PC-9 (cell line): ENCODE data around the gene NBPF3. TPM values are rescaled to one million over a fixed set of nuclear protein-coding genes. Genes with fewer than 3 reads are reported as not detected.

ENCODE experiments used
- BruUV-seq: library from RNA; stranded (reverse); fragments of 400-500 nt; replicated peaks from 2 replicates; lab custom pipeline; 2021; lab: Mats Ljungman, UMichigan
- CTCF ChIA-PET: fragments of 300-600 bp; sonication (Branson Sonifier 250); formaldehyde crosslinking; loops from one replicate; lab custom pipeline; 2022; ENCODE audit warnings: antibody characterized with exemption; lab: Charles Lee
- POLR2A ChIA-PET: fragments of 300-600 bp; sonication (Branson Sonifier 250); formaldehyde crosslinking; loops from one replicate; lab custom pipeline; 2022; ENCODE audit warnings: antibody characterized with exemption; ENCODE audit not compliant: unreplicated experiment; lab: Charles Lee
- DNase-seq, 2 experiments: peaks; one replicate each; pipeline versions ENCODE4 v3.0.0 to v3.0.0-alpha.2; 2015 to 2022; ENCODE audit warnings: mixed read lengths in 1 of 2
- H2AFZ ChIP-seq: fragments of 200-600 bp; sonication (generic); 2 replicates; pipeline ENCODE4 v1.8.1; 2017; ENCODE audit warnings: antibody characterized with exemption
- H3F3A ChIP-seq: fragments of 200-600 bp; sonication (generic); 2 replicates; pipeline ENCODE4 v1.8.1; 2017; ENCODE audit warnings: antibody characterized with exemption, mild to moderate bottlenecking, low read depth; ENCODE audit not compliant: insufficient read depth
- H3K27ac ChIP-seq: fragments of 200-600 bp; sonication (generic); 2 replicates; pipeline ENCODE4 v1.6.1; 2016; ENCODE audit warnings: mixed run types
- H3K27me3 ChIP-seq: fragments of 200-600 bp; sonication (generic); 2 replicates; pipeline ENCODE4 v1.6.1; 2016; ENCODE audit warnings: low read depth, mixed run types; ENCODE audit not compliant: insufficient read depth
- H3K36me3 ChIP-seq: fragments of 200-600 bp; sonication (generic); 2 replicates; pipeline ENCODE4 v1.6.1; 2016; ENCODE audit warnings: low read depth, mixed run types
- H3K4me1 ChIP-seq: fragments of 200-600 bp; sonication (generic); replicated peaks from 2 replicates; pipeline ENCODE4 v1.6.1; 2016; ENCODE audit warnings: mixed run types; ENCODE audit not compliant: insufficient read depth
- H3K4me2 ChIP-seq: fragments of 200-600 bp; sonication (generic); 2 replicates; pipeline ENCODE4 v1.6.1; 2017; ENCODE audit warnings: mixed run types
- H3K4me3 ChIP-seq: fragments of 200-600 bp; sonication (generic); 2 replicates; pipeline ENCODE4 v1.6.1; 2016; ENCODE audit warnings: mixed run types
- H3K79me2 ChIP-seq: fragments of 200-600 bp; sonication (generic); 2 replicates; pipeline ENCODE4 v1.6.1; 2017; ENCODE audit warnings: low read depth, mixed run types
- H3K9me2 ChIP-seq: fragments of 200-600 bp; sonication (generic); 2 replicates; pipeline ENCODE4 v1.8.1; 2017; ENCODE audit warnings: mild to moderate bottlenecking; ENCODE audit not compliant: insufficient read depth
- H3K9me3 ChIP-seq: fragments of 200-600 bp; sonication (generic); 2 replicates; pipeline ENCODE4 v1.8.1; 2016; ENCODE audit warnings: low read depth; ENCODE audit not compliant: insufficient read depth
- H4K20me1 ChIP-seq: fragments of 200-600 bp; sonication (generic); 2 replicates; pipeline ENCODE4 v1.8.1; 2017; ENCODE audit not compliant: insufficient read depth
- CTCF ChIP-seq: fragments of 200-600 bp; sonication (generic); conservative IDR thresholded peaks from 2 replicates; pipeline ENCODE4 v1.6.1; 2017; ENCODE audit warnings: mixed run types, antibody characterized with exemption, mild to moderate bottlenecking, moderate library complexity
- EZH2 ChIP-seq: fragments of 200-600 bp; sonication (generic); IDR thresholded peaks from 2 replicates; pipeline ENCODE4 v1.8.0; 2017; ENCODE audit warnings: antibody characterized with exemption, low read depth
- intact Hi-C: fragments of 100-400 bp; cut with micrococcal nuclease; formaldehyde crosslinking; loops from one replicate; pipeline ENCODE4 v1.10.0; 2022; ENCODE audit not compliant: unreplicated experiment
- total RNA-seq: library from RNA; stranded (reverse); gene quantifications from 2 replicates; pipeline ENCODE4 v1.2.3, GENCODE V29; 2021

The NBPF3 gene
- total RNA-seq, 1 experiment from 2014 or later: 19.2 TPM

GRCh38 chr1:21525340-21525717 lies 85.4 kb downstream of the NBPF3 start:
- no TSS peak for BruUV-seq

GRCh38 chr1:21526441-21526840 lies 86.5 kb downstream of the NBPF3 start:
- TF ChIP-seq EZH2 (no peak), CTCF (no peak)
- CTCF ChIA-PET: no interaction called here

More at GRCh38 chr1:21525340-21525717, 85.4 kb downstream of the NBPF3 start:
- Histone ChIP-seq H2AFZ (no peak overlapping the region), H3K27me3 (no peaks in the 10 kb centered on the region), H3K36me3 (no peaks in the 10 kb centered on the region), H3K79me2 (no peaks in the 10 kb centered on the region), H3K27ac (no peak overlapping the region), H3K4me3 (no peak overlapping the region), H3K9me2 (no peaks in the 10 kb centered on the region), H3F3A (no peaks in the 10 kb centered on the region), H4K20me1 (no peaks in the 10 kb centered on the region), H3K9me3 (no peaks in the 10 kb centered on the region), H3K4me2 (no peak overlapping the region), H3K4me1 (no peaks in the 10 kb centered on the region)
- ChIA-PET CTCF (interaction anchor here (0.6 kb wide), 1 partner anchor 16 kb away, joined by 4 read pairs; the partner anchor contains the start of gene ALPL), POLR2A (no interaction called here)
- TF ChIP-seq CTCF (no peak), EZH2 (no peak)
- intact Hi-C loops: no loop called here
- DNase-seq: no peak

GRCh38 chr1:21530368-21531016 lies 90.6 kb downstream of the NBPF3 start:
- no TSS peak for BruUV-seq
- POLR2A ChIA-PET: interaction anchor here (0.6 kb wide), 1 partner anchor 16 kb away, joined by 3 read pairs; no protein-coding TSS in a partner anchor
- intact Hi-C loops: no loop called here
- H3K9me2 ChIP-seq: no peaks in the 10 kb centered on the region
- H2AFZ ChIP-seq: no peak overlapping the region
- H3K4me3 ChIP-seq: no peak overlapping the region
- H3K36me3 ChIP-seq: no peaks in the 10 kb centered on the region
- no peaks in the 10 kb centered on the region for H3K79me2 ChIP-seq
- H3K27me3 ChIP-seq: no peaks in the 10 kb centered on the region
- TF ChIP-seq EZH2 (no peak), CTCF (no peak)
- no peaks in the 10 kb centered on the region for H3K4me1 ChIP-seq
- no peak overlapping the region for H3K4me2 ChIP-seq
- no peaks in the 10 kb centered on the region for H4K20me1 ChIP-seq
- no peak overlapping the region for H3K27ac ChIP-seq
- H3F3A ChIP-seq: no peaks in the 10 kb centered on the region
- CTCF ChIA-PET: no interaction called here
- H3K9me3 ChIP-seq: no peaks in the 10 kb centered on the region
- DNase-seq: no peak

More at GRCh38 chr1:21526441-21526840, 86.5 kb downstream of the NBPF3 start:
- no peak for DNase-seq
- Histone ChIP-seq H3K9me3 (no peaks in the 10 kb centered on the region), H3K9me2 (no peaks in the 10 kb centered on the region), H3K36me3 (no peaks in the 10 kb centered on the region), H3K27me3 (no peaks in the 10 kb centered on the region), H3K4me2 (no peak overlapping the region), H3K4me3 (no peak overlapping the region), H3K4me1 (no peaks in the 10 kb centered on the region), H3K27ac (no peak overlapping the region), H3K79me2 (no peaks in the 10 kb centered on the region), H4K20me1 (no peaks in the 10 kb centered on the region), H3F3A (no peaks in the 10 kb centered on the region), H2AFZ (no peak overlapping the region)
- intact Hi-C loops: no loop called here
- POLR2A ChIA-PET: no interaction called here
- no TSS peak for BruUV-seq
